CD14-positive monocyte (primary cell): ENCODE measurements around the gene RALGAPA2. TPM values are rescaled to one million over a fixed set of nuclear protein-coding genes. Genes with fewer than 3 reads are reported as not detected.

Experiments used
- DNase-seq, 3 donors: peaks; one replicate each; pipeline ENCODE4 v3.0.0-alpha.2; 2011 to 2022
- H2AFZ ChIP-seq: 2 replicates; pipeline ENCODE4 v1.6.0; 2012; ENCODE audit warnings: mild to moderate bottlenecking, low read depth, low read length, inconsistent platforms; ENCODE audit not compliant: insufficient read depth, poor library complexity, severe bottlenecking
- H3K27ac ChIP-seq, 2 donors: 1 replicate in 1 of 2; 2 replicates in 1 of 2; pipeline ENCODE4 v1.5.1; 2012 to 2013; ENCODE audit warnings: low read length in 2 of 2, control low read depth in 1 of 2, inconsistent platforms in 1 of 2, low read depth in 1 of 2, mild to moderate bottlenecking in 1 of 2
- H3K27me3 ChIP-seq, 2 donors: one replicate each; pipeline versions ENCODE4 v1.6.0 to v1.6.1; 2011 to 2013; ENCODE audit warnings: low read length in 2 of 2; ENCODE audit not compliant: control insufficient read depth in 2 of 2, insufficient read depth in 2 of 2
- H3K36me3 ChIP-seq, 2 donors: replicated peaks in 1 of 2; 1 replicate in 1 of 2; 2 replicates in 1 of 2; pipeline versions ENCODE4 v1.5.1 to v1.6.1; 2012 to 2013; ENCODE audit warnings: low read length in 2 of 2, control low read depth in 1 of 2, inconsistent platforms in 1 of 2, mild to moderate bottlenecking in 1 of 2; ENCODE audit not compliant: insufficient read depth in 2 of 2, control insufficient read depth in 1 of 2
- H3K4me1 ChIP-seq, 2 donors: 1 replicate in 1 of 2; 2 replicates in 1 of 2; pipeline versions ENCODE4 v1.5.1 to v1.6.1; 2012 to 2013; ENCODE audit warnings: low read length in 2 of 2, control low read depth in 1 of 2, inconsistent platforms in 1 of 2, mild to moderate bottlenecking in 1 of 2, moderate library complexity in 1 of 2; ENCODE audit not compliant: insufficient read depth in 2 of 2, control insufficient read depth in 1 of 2
- H3K4me2 ChIP-seq: replicated peaks from 2 replicates; pipeline ENCODE3; 2012; ENCODE audit warnings: low read length, moderate library complexity, mild to moderate bottlenecking; ENCODE audit not compliant: poor library complexity, severe bottlenecking; ENCODE audit errors: extremely low read depth
- H3K4me3 ChIP-seq, 3 experiments: fragments of 200-600 bp in 1 of 3; sonication (generic) in 1 of 3; replicated peaks in 1 of 3; 1 replicate in 2 of 3; 2 replicates in 1 of 3; pipeline ENCODE4 v1.5.1; 2011 to 2013; ENCODE audit warnings: low read length in 3 of 3, mild to moderate bottlenecking in 3 of 3, control low read depth in 2 of 3, low read depth in 2 of 3, inconsistent platforms in 1 of 3, moderate library complexity in 1 of 3
- H3K79me2 ChIP-seq: 2 replicates; pipeline ENCODE4 v1.6.0; 2012; ENCODE audit warnings: mild to moderate bottlenecking, control low read depth, inconsistent platforms, low read length, moderate library complexity; ENCODE audit not compliant: insufficient read depth
- H3K9ac ChIP-seq: 2 replicates; pipeline ENCODE4 v1.6.0; 2017; ENCODE audit warnings: low read length, mild to moderate bottlenecking; ENCODE audit not compliant: insufficient read depth, poor library complexity, severe bottlenecking
- H3K9me3 ChIP-seq, 2 donors: replicated peaks in 1 of 2; 1 replicate in 1 of 2; 2 replicates in 1 of 2; pipeline versions ENCODE4 v1.5.1 to v1.6.1; 2012 to 2013; ENCODE audit warnings: low read length in 2 of 2, control low read depth in 1 of 2; ENCODE audit not compliant: control insufficient read depth in 1 of 2, insufficient read depth in 1 of 2
- H4K20me1 ChIP-seq: 2 replicates; pipeline ENCODE4 v1.6.0; 2012; ENCODE audit warnings: mild to moderate bottlenecking, low read length, control low read depth, moderate library complexity; ENCODE audit not compliant: insufficient read depth
- H3K27ac Mint-ChIP-seq, 7 donors: one replicate each; pipeline ENCODE4 v1.8.0; 2020; ENCODE audit warnings: mild to moderate bottlenecking in 7 of 7, mixed read lengths in 7 of 7, moderate library complexity in 6 of 7, inconsistent platforms in 2 of 7
- H3K27me3 Mint-ChIP-seq, 3 donors: one replicate each; pipeline ENCODE4 v1.8.0; 2021 to 2022; ENCODE audit warnings: low read depth in 3 of 3, mild to moderate bottlenecking in 3 of 3, mixed read lengths in 3 of 3, moderate library complexity in 3 of 3, inconsistent platforms in 1 of 3
- H3K36me3 Mint-ChIP-seq, 2 donors: one replicate each; pipeline ENCODE4 v1.8.0; 2020; ENCODE audit warnings: mixed read lengths in 2 of 2, inconsistent platforms in 1 of 2, mild to moderate bottlenecking in 1 of 2
- H3K4me1 Mint-ChIP-seq: one replicate; pipeline ENCODE4 v1.8.0; 2020; ENCODE audit warnings: mild to moderate bottlenecking, mixed read lengths
- H3K4me3 Mint-ChIP-seq, 2 donors: one replicate each; pipeline ENCODE4 v1.8.0; 2020; ENCODE audit warnings: mild to moderate bottlenecking in 2 of 2, mixed read lengths in 2 of 2, moderate library complexity in 1 of 2
- H3K9me3 Mint-ChIP-seq, 7 donors: one replicate each; pipeline ENCODE4 v1.8.0; 2020 to 2022; ENCODE audit warnings: mixed read lengths in 7 of 7, mild to moderate bottlenecking in 6 of 7, moderate library complexity in 6 of 7, inconsistent platforms in 2 of 7
- CTCF ChIP-seq: fragments of 200-600 bp; IDR thresholded peaks from one replicate; pipeline ENCODE4 v1.8.0; 2022; ENCODE audit warnings: antibody characterized with exemption, mild to moderate bottlenecking
- WGBS: methylation state at CpG from one replicate; pipeline ENCODE4 v1.1.5; 2013; ENCODE audit warnings: missing lambda C conversion rate; ENCODE audit not compliant: insufficient coverage; 5-methylcytosine and 5-hydroxymethylcytosine counted together
- intact Hi-C, 2 donors: fragments of 100-400 bp; cut with micrococcal nuclease; formaldehyde crosslinking; loops; one replicate each; pipeline versions ENCODE4 v1.15.0 to v1.15.1; 2023
- polyA plus RNA-seq, 3 donors: library from polyadenylated mRNA; depleted of rRNA in 1 of 3; unstranded in 2 of 3; stranded (reverse) in 1 of 3; fragments of 300-500 nt in 2 of 3; fragments of >200 nt in 1 of 3; fragmentation: Illumina TruSeq in 2 of 3; gene quantifications; 1 replicate in 2 of 3; 2 replicates in 1 of 3; pipeline ENCODE4 v1.2.3, GENCODE V29; 2012 to 2021

The RALGAPA2 gene
- polyA plus RNA-seq, 3 donors = 6.2 to 13.0 (median 8.9) TPM

- no peak overlapping the region for H3K27ac Mint-ChIP-seq
Observed at GRCh38 chr20:20609522-20609921, 102.9 kb downstream of the RALGAPA2 start.

GRCh38 chr20:20608641-20609040, 103.8 kb downstream of the RALGAPA2 start:
- no peak for TF ChIP-seq CTCF
- no peaks in the 10 kb centered on the region for H3K79me2 ChIP-seq
- WGBS = 93% methylated on average over 4 of the region's 4 CpGs
- peaks cover 12% of the 10 kb centered on the region for H3K4me1 Mint-ChIP-seq
- peaks cover 36 to 92% of the 10 kb centered on the region in 2 donors for H3K36me3 ChIP-seq
- H4K20me1 ChIP-seq = no peaks in the 10 kb centered on the region
- no peak overlapping the region for H3K27ac Mint-ChIP-seq
- intact Hi-C loops = no loop called here
- peaks cover 71 to 75% of the 10 kb centered on the region in 2 donors for H3K36me3 Mint-ChIP-seq
- peaks cover 0 to under 1% (median 0%) of the 10 kb centered on the region in 3 donors for H3K27me3 Mint-ChIP-seq
- H3K4me2 ChIP-seq = no peak overlapping the region
- no peaks in the 10 kb centered on the region for H3K9me3 Mint-ChIP-seq
- no peak overlapping the region for H3K4me3 ChIP-seq
- H2AFZ ChIP-seq = no peak overlapping the region
- H3K27ac ChIP-seq = no peak overlapping the region
- no peak overlapping the region for H3K9ac ChIP-seq
- H3K27me3 ChIP-seq = no peaks in the 10 kb centered on the region
- no peaks in the 10 kb centered on the region for H3K9me3 ChIP-seq
- no peaks in the 10 kb centered on the region for H3K4me1 ChIP-seq
- H3K4me3 Mint-ChIP-seq = no peak overlapping the region
- no peak for DNase-seq

More at GRCh38 chr20:20609522-20609921, 102.9 kb downstream of the RALGAPA2 start:
- WGBS = 100% methylated on average over 4 of the region's 6 CpGs
- Mint-ChIP-seq H3K27me3 (peaks cover 0 to 3% (median 0%) of the 10 kb centered on the region in 3 donors), H3K36me3 (peaks cover 70 to 75% of the 10 kb centered on the region in 2 donors), H3K4me3 (no peak overlapping the region), H3K4me1 (peaks cover 12% of the 10 kb centered on the region), H3K9me3 (no peaks in the 10 kb centered on the region)
- H3K4me2 ChIP-seq = no peak overlapping the region
- no peak overlapping the region for H3K4me3 ChIP-seq
- H3K27me3 ChIP-seq = no peaks in the 10 kb centered on the region
- no peaks in the 10 kb centered on the region for H3K4me1 ChIP-seq
- DNase-seq = no peak
- intact Hi-C loops = no loop called here
- peaks cover 35 to 91% of the 10 kb centered on the region in 2 donors for H3K36me3 ChIP-seq
- H3K9me3 ChIP-seq = no peaks in the 10 kb centered on the region
- H2AFZ ChIP-seq = no peak overlapping the region
- TF ChIP-seq CTCF = no peak
- no peak overlapping the region for H3K27ac ChIP-seq
- no peaks in the 10 kb centered on the region for H4K20me1 ChIP-seq
- no peak overlapping the region for H3K9ac ChIP-seq
- no peaks in the 10 kb centered on the region for H3K79me2 ChIP-seq
